Measurements from ENCODE around the gene HARS1.
"Not testable (repeated sequence)": the region's sequence is repeated elsewhere in the genome, so short reads cannot be mapped to it uniquely, and the experiment has no call there.

- not testable (repeated sequence) for TF ChIP-seq POLR2A (IDR thresholded peaks at IDR 0.05); CTCF (IDR thresholded peaks at IDR 0.05 in 8 of 11, conservative IDR thresholded peaks at IDR 0.05 in 3 of 11); POLR2AphosphoS5 (IDR thresholded peaks at IDR 0.05)
Measured at GRCh38 chr5:140624886-140625285, 66.3 kb downstream of the HARS1 start.

All from spleen (tissue), 7 donors.